ENCODE results near the gene IKBKE. TPM values are rescaled to one million over a fixed set of nuclear protein-coding genes. Genes with fewer than 3 reads are reported as not detected.

The IKBKE gene
- total RNA-seq, 1 experiment from 2014 or later = 5.1 TPM

DNA sequence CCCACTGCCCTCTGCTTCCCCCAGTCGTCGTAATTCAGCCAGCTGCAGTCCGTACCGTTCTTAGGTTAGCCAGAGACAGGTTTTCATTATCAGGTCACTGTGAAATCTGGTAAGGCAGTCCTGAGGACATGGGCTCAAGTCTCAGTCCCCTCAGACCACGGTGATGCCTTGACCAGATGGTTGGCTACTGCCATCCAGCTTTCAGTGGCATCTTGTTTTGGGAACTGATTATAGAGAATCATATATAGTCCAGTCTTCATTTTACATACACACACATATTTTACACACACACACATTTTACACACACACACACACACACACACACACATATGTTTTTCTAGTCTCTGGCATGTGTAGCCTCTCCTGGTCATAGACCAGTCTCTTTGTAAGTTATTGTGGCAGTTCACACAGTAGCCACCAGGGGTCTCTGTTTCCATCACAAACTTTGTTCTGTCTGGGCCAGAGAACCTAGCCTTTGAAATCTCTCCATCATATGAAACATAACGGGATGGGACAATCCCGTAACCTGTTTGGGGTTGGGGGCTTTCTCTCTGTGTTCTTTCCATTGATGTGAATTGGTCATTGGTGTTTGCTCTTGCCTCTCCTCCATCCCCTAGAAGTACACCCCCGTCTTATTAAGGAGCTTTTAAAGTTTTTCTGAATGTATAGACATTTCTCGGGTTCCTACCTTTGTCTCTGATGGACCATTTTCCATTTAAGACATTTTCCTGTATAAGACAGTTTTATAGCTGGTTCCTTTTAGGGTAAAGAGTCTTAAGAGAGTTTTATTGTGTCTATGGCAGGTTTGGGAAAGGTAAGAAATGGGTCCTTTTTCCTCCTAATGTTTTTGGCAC lies 8.4 kb upstream of the IKBKE start:
- ChIA-PET POLR2A (no interaction called here), RAD21 (ENCODE audit: low non-redundant PET in 1 of 2, low total read pairs in 2 of 2, uncharacterized antibody in 2 of 2, unreplicated experiment in 2 of 2) (no interaction called here), CTCF (interaction anchor here (0.9 kb wide), 1 partner anchor 202 kb away, joined by 3 read pairs; no protein-coding TSS in a partner anchor)
- no TSS peak for BruUV-seq (replicated peaks)
- Histone ChIP-seq H3K4me2 (ENCODE audit: low read length) (no peak overlapping the region), H2AFZ (ENCODE audit: low read depth, low read length, poor library complexity, severe bottlenecking) (no peak overlapping the region), H3K9me2 (ENCODE audit: insufficient read depth) (no peaks in the 10 kb centered on the region), H3K9me3 (ENCODE audit: control insufficient read depth in 1 of 2, insufficient read depth in 1 of 2, low read depth in 1 of 2, low read length in 2 of 2) (no peaks in the 10 kb centered on the region), H3K79me2 (ENCODE audit: insufficient read depth, low read length) (no peaks in the 10 kb centered on the region), H3K27ac (ENCODE audit: low read depth, low read length) (no peak overlapping the region), H4K20me1 (ENCODE audit: insufficient read depth) (no peaks in the 10 kb centered on the region), H3K36me3 (ENCODE audit: control insufficient read depth in 1 of 2, insufficient read depth in 2 of 2, low read length in 2 of 2) (no peaks in the 10 kb centered on the region; a peak in 1 of 4 replicates), H3K27me3 (ENCODE audit: insufficient read depth, low read length) (no peaks in the 10 kb centered on the region), H3K4me1 (ENCODE audit: control insufficient read depth in 1 of 2, insufficient read depth in 2 of 2, low read length in 2 of 2) (peaks cover 0 to 9% of the 10 kb centered on the region in 2 experiments; a peak in 1 of 4 replicates), H3K4me3 (replicated peaks in 1 of 2; ENCODE audit: low read depth in 1 of 2, low read length in 2 of 2) (no peak overlapping the region), H3K9ac (ENCODE audit: low read length) (no peak overlapping the region)
- intact Hi-C loops (cut with micrococcal nuclease) = no loop called here
- ATAC-seq (peak; percentile 88), DNase-seq (ENCODE audit: low read depth, low spot score) (peak; percentile 27)
- TF ChIP-seq SRF (IDR thresholded peaks at IDR 0.05; ENCODE audit: low read depth) (no peak), CEBPB (IDR thresholded peaks at IDR 0.05; ENCODE audit: low read depth) (no peak), SP1 (IDR thresholded peaks at IDR 0.05; ENCODE audit: low read depth) (no peak), FOSL1 (IDR thresholded peaks at IDR 0.05; ENCODE audit: low read depth) (no peak), SIN3A (IDR thresholded peaks at IDR 0.05; ENCODE audit: low read depth) (no peak), ZFX (IDR thresholded peaks at IDR 0.05) (no peak), ELF1 (IDR thresholded peaks at IDR 0.05; ENCODE audit: borderline replicate concordance, low read depth) (no peak), POLR2AphosphoS5 (IDR thresholded peaks at IDR 0.05; ENCODE audit: low read depth, low read length) (no peak), RAD21 (IDR thresholded peaks at IDR 0.05; ENCODE audit: low read depth) (peak; percentile 62), CBX3 (IDR thresholded peaks at IDR 0.05; ENCODE audit: low read depth) (no peak)
- TF ChIP-seq, protein P1, sequence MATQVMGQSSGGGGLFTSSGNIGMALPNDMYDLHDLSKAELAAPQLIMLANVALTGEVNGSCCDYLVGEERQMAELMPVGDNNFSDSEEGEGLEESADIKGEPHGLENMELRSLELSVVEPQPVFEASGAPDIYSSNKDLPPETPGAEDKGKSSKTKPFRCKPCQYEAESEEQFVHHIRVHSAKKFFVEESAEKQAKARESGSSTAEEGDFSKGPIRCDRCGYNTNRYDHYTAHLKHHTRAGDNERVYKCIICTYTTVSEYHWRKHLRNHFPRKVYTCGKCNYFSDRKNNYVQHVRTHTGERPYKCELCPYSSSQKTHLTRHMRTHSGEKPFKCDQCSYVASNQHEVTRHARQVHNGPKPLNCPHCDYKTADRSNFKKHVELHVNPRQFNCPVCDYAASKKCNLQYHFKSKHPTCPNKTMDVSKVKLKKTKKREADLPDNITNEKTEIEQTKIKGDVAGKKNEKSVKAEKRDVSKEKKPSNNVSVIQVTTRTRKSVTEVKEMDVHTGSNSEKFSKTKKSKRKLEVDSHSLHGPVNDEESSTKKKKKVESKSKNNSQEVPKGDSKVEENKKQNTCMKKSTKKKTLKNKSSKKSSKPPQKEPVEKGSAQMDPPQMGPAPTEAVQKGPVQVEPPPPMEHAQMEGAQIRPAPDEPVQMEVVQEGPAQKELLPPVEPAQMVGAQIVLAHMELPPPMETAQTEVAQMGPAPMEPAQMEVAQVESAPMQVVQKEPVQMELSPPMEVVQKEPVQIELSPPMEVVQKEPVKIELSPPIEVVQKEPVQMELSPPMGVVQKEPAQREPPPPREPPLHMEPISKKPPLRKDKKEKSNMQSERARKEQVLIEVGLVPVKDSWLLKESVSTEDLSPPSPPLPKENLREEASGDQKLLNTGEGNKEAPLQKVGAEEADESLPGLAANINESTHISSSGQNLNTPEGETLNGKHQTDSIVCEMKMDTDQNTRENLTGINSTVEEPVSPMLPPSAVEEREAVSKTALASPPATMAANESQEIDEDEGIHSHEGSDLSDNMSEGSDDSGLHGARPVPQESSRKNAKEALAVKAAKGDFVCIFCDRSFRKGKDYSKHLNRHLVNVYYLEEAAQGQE (IDR thresholded peaks at IDR 0.05; ENCODE audit: low read depth) = no peak
- TF ChIP-seq, protein P2, sequence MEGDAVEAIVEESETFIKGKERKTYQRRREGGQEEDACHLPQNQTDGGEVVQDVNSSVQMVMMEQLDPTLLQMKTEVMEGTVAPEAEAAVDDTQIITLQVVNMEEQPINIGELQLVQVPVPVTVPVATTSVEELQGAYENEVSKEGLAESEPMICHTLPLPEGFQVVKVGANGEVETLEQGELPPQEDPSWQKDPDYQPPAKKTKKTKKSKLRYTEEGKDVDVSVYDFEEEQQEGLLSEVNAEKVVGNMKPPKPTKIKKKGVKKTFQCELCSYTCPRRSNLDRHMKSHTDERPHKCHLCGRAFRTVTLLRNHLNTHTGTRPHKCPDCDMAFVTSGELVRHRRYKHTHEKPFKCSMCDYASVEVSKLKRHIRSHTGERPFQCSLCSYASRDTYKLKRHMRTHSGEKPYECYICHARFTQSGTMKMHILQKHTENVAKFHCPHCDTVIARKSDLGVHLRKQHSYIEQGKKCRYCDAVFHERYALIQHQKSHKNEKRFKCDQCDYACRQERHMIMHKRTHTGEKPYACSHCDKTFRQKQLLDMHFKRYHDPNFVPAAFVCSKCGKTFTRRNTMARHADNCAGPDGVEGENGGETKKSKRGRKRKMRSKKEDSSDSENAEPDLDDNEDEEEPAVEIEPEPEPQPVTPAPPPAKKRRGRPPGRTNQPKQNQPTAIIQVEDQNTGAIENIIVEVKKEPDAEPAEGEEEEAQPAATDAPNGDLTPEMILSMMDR (IDR thresholded peaks at IDR 0.05 in 2 of 3, conservative IDR thresholded peaks at IDR 0.05 in 1 of 3; ENCODE audit: borderline replicate concordance in 1 of 3, insufficient read depth in 1 of 3, low read depth in 2 of 3, low read length in 2 of 3) = peak; percentile 51 to 88 (median 87); a peak in 5 of 6 replicates
- TF ChIP-seq, protein P3, sequence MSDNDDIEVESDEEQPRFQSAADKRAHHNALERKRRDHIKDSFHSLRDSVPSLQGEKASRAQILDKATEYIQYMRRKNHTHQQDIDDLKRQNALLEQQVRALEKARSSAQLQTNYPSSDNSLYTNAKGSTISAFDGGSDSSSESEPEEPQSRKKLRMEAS (IDR thresholded peaks at IDR 0.05) = no peak
- TF ChIP-seq, protein P4, sequence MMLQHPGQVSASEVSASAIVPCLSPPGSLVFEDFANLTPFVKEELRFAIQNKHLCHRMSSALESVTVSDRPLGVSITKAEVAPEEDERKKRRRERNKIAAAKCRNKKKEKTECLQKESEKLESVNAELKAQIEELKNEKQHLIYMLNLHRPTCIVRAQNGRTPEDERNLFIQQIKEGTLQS (IDR thresholded peaks at IDR 0.05) = no peak
